Fibroblast of skin of right biceps (primary cell): ENCODE measurements around the gene POU3F2.

Experiments used
- DNase-seq: peaks from one replicate; pipeline ENCODE4 v3.0.0-alpha.2; 2013

The POU3F2 gene

DNA sequence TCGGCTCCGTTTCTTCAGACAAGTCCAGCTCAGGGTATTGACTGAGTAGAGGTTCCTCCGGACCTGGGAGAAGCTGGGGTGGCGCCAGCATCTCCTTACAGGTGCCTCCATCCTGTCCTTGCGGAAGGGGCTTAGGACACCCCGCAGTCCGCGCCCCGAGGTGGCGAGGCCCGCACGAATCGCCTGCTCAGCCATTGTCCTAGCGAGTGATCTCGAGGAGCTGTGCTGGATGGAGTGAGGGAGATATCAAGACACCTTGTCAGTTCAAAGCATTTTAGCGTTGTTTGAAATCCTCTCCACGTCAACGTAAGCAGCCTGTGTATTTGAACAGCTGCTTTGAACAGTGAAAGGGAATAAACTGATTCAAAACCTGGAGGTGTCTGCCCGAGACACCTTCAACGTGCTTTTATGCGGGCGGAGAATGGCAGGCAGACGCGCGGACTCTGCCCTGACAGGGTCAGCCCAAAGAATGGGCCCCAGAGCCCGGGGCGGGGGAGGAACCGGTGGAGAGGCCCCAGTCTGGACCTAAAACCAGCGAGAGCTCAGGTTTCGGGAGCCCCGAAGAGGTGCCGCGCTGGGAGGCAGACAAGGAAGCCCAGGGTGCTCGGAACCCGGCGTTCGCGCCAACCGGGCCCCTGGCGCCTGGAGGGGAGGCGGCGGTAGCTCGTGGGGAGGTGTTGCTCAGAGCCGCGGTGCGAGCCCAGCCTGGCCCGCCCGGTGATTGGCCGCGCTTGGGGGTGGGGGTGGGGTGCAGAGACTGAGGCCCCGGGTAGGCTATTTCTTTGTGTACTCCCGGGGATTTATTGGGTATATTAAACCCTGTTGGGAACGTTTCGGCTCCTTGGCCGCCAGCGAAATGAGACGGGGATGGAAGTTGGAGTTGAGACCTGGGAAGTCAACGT is 3.1 kb upstream of the POU3F2 start:
- DNase-seq = no peak

DNA sequence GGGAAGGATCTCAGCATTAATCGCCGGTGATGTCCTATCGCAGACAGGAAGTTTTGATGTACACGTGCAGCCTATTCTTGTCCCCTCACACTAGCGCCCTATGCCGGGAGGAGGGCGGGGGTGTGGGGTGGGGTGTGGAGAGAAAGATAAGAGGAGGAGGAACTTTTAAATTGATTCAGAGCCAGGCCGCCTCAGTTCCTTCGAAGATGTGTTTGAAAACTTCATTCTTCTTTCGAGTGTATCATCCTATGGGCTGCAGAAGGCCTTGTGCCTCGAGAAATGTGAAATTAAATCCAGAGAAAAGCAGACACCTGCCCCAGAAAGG is 2.5 kb upstream of the POU3F2 start:
- DNase-seq = no peak

DNA sequence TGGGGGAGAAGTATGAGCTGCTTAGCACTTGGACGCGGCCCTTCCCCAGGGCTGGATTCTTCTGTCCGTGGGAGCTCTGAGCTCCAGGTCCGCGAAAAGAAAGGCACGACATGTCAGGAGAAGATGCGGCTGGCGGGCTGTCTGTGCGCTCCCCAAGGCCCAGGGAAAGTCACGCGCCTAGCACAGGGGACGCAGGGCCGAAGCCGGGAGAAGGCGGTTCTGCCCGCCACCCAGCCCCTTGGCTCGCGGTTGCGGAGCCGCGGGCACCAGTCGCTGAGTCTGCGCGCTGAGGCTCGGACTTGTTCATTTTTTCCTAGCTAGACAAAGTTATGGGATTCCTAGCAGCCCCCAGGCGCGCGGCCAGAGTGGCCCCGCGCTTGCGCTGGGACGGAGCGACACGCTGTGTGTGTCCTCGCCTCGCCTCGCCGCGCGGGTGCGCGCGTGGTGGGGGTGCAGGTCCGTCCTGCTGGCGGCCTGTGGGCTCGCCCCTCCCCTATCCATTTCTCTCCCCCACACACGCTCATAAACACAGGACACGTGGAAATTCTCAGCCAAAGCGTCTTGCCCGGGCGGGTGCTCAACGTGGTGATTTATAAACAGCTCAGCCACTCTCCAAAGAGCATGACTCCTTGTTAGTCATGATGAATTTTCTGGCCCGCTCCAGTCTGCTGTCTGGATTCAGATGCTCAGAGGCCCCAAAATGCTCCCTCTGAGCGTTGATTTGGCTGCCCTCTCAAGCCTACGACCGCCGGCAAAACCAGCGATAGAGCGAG is 1.9 kb upstream of the POU3F2 start:
- peak; percentile 78 for DNase-seq

DNA sequence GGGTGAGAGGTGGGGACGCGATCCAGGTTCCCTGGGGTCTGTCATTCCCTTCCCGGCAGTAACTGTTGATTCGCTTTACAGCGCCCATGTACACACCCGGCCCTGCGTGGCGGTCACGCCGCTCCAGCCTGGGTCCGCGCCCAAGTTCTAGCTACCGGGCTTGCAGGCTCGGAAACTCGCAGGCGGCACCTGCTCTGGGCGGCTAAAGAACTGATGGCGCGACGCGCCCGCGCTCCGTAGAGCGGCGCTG is 1.4 kb upstream of the POU3F2 start:
- peak; percentile 40 for DNase-seq

DNA sequence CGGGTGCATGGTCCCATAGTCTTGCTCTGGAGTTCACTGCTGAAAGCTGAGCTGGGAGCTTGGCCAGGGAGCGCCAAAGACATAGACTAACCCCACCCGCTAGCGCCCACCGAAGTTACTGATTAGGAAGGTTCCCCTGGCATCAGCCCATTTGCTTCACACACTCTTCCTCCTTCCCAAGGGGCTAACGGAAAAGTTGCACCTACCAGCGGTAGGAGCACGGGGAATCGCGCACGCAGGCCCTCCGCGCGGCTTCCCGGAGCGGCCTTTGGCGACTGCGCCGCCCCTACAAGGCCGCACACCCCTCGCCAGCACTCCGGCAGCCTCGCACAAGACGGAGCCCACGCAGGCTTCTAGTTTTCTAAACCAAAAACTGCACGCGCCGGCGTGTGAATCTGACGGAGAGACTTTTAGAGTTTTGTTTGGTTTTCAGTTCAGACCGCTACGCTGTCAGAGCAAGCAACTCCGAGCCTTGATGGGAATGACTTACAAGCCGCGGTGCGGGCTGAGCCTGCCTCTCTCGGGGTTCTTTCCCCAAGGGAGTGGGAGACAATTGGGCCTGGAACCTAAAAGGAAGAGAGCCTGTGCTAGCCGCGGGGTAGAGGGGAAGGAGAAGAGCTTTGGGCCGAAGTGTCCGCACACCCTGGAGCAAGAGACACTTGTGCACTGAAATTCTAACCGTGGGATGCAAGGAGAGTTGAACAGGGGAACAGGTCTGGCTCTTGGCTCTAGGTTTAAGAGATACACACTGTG is 891 bp upstream of the POU3F2 start:
- peak; percentile 26 for DNase-seq

DNA sequence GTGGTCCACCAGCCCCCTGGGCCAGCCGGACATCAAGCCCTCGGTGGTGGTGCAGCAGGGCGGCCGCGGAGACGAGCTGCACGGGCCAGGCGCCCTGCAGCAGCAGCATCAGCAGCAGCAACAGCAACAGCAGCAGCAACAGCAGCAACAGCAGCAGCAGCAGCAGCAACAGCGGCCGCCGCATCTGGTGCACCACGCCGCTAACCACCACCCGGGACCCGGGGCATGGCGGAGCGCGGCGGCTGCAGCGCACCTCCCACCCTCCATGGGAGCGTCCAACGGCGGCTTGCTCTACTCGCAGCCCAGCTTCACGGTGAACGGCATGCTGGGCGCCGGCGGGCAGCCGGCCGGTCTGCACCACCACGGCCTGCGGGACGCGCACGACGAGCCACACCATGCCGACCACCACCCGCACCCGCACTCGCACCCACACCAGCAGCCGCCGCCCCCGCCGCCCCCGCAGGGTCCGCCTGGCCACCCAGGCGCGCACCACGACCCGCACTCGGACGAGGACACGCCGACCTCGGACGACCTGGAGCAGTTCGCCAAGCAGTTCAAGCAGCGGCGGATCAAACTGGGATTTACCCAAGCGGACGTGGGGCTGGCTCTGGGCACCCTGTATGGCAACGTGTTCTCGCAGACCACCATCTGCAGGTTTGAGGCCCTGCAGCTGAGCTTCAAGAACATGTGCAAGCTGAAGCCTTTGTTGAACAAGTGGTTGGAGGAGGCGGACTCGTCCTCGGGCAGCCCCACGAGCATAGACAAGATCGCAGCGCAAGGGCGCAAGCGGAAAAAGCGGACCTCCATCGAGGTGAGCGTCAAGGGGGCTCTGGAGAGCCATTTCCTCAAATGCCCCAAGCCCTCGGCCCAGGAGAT is 1.0 kb downstream of the POU3F2 start:
- no peak for DNase-seq

DNA sequence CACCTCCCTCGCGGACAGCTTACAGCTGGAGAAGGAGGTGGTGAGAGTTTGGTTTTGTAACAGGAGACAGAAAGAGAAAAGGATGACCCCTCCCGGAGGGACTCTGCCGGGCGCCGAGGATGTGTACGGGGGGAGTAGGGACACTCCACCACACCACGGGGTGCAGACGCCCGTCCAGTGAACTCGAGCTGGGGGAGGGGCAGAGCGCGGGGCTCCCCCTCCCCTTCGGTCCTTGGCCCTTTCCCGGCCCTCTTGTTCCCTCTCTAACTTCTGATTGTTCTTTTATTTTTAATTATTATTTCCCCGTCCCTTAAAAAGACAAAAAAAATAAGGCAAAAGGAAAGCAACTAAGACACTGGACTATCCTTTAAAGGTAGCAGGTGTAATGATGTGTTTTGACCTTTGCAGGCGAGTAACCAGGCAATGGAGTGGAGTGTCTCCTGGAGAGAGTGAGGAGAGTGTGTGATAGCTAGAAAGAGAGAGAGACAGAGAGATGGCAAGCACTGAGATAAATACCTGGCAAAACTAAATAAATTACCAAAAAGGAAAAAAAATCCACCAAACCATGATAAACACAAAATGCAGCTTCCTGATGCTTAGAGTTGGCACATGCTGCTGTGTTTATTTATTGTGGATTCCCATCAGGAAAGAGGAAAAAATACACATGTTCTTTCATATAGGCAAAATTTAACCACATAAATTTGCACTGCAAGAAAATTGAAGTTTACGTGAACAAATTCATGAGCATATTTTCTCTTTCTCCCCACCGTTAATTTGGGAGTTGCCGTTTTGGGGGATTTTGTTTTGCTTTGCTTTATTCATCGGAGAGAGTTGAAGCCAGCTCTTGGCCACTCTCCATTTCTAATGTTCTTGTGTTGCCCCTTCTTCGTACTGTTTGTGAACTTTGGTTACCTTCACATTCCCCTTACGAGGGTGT is 1.9 kb downstream of the POU3F2 start:
- DNase-seq = no peak

DNA sequence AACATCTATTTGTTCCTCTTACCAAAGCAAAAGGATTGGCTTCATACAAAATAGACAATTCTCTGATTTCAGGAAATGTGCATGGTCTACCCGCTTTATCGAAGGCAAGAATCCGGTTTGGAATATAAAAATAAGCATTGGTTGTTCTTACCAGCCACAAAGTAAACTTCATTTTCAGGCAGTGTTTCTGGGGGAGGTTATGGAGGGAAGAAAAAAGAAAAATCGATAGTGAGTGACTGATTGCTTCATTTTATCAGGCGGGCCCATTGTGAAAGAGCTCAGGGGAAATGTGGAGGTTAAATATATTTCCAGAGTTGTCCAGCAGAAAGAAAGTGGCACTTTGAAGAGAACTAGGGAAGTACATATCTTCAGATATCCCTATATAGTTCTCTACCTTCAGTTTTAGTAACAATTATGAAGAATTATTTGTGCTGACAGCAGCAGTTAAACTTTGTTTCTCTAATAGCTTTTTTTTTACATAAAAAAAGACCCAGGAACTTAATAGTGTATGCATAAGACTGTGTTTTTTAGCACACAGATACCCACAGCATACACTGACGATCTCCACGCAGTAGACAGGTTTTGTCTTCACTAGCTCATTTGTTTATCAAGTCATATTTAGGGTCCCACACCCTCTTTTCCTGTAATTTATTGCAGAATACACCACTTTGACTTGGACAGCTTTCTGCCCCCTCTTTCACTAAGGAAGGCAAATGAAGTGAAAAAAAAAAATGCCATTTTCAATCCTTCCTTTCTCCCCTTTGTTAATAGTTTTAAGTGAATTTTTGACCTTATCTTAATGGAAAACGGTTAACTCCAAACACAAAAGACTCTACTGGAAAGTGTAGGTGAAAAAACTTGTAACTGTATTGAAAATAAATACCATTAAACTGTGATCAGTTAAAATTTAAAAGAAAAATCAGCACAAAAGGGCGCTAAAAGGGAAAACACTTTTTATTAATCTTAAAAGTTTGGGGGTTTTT is 2.9 kb downstream of the POU3F2 start:
- no peak for DNase-seq

DNA sequence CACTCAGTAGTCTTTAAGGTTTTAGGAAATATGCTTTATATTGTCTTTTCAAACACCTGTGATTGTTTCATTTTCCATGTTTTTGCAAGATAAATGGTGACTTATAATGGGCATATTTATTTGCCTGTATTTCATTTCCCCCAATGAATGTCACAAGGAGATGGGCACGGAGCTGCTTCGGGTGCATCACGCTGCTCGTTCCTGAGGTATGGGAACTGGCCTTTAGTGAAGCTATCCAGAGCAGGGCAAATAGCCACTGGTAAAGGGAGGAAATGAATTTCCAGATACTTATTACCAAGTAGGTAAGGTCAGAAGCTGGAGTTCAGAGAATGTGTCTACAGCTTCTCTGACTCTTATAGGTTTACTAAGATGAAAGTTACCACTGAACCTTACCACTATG is 3.7 kb downstream of the POU3F2 start:
- DNase-seq = no peak

DNA sequence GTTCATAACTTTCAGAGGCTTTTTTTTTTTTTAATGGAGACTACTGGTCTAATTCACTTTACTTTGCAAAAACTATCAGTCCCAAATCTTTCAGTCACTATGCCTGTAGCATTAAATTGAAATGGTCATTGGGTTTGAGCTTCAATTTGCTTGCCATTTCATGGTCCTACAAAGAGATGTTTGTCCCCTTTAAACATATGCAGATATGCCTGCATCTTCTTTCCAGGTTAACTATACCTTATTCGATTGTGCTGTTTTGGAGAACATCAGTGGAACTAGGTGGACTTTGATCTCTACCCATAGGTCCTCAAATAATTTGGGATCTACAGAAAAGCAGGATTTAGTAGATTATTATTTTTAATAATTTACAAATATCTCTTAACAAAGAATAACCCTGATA is 4.6 kb downstream of the POU3F2 start:
- DNase-seq = no peak

DNA sequence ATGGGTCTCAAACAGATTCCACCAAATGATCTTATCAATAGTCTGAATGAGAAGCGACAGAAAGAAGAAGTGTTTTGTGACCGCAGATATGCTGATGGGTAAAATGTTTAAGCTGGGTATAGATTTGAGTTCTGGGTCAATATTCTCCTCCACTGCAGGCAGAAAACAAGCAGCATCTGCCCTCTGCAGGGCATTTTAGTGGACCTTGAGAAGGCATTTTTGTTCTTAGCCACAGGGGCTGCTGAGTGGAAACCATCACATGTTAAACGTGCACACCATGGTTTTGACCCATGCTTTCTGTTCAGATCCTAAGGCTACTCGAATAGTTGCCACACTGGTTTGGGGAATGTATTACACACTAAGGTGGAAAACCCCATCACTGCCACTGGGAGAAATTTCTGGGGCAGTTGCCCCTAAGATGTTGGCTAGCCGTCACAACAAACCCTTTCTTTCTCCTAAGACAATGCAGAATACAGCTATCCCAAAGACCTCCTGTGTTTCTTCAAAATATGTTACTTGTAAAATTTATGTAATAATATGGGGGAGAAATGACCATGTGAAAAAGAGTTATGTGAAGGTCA is 5.5 kb downstream of the POU3F2 start:
- DNase-seq = peak; percentile 39

DNA sequence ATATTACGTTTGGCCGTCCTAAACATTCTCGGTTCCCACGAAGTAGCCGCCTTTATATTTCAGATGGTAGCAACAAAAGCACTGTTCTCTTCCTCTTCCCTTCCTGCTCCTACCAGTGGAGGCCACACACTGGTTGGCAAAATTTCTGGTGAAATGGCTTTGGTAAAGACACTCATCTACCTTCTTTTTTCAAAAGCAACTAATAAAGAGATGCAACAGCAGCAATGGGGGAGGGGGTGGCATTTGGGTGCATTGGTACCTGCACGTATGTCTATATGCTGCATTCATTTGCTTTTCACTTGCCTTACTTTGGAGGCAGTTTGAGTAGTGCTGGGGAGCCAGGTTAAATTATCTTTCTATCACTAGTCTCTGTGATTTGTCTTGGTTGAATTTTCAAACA is 6.0 kb downstream of the POU3F2 start:
- DNase-seq = no peak

DNA sequence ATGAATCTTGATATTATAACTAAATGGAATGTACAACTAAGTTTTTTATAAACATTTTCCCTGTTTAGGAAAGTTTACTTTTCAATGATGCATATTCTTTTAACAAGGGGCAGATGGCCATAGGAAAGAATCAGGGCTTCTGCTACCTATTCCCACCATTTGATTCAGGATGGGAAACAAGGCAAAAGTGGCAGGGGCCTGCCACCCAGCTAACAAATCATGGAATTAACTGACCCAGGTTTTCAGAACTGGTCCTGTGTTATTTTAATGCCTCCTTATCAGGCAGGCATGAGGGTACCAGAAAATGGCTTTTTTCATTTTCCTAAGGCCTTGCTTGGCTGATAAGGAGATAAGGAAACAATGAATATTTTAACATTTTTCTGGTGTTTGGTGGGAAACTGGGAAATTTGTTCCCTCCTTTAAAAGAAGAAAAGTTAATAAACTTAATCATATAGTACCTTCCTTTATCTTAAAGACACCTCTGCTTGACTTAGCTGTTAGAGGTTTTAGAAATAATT is 6.7 kb downstream of the POU3F2 start:
- no peak for DNase-seq

DNA sequence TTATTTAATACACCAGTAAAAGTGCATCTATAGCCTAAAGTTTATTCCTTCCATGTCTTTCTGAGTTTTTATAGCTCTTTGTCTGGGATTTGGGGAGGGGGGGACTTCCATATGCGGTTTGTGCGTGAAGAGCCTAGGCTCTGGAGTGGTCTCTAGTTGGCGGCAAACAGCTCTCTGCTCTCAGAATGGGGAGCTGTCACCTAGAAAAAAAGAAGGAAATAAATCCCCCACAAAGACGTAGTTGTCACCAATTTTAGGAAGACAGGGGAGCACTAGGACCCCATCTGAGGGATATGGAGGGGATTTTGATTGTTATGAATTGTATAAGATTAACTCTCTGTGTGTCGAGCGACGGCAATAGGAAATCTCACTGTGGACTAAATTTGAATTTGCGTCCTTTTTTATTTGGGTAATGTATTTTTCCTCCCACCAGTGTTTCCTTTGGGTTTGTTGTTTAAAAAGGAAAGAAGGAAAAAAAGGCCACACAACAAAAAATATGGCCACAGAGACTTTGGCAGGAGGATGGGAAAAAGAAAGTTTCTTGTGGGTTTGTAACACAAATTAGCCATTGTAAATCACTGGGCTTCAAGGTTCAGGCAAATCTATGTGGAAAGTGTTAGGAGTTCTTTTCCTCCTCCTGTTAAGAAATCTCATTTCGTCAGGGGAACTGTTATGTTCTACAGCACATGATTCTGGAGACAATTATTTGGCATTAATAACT is 7.4 kb downstream of the POU3F2 start:
- no peak for DNase-seq

DNA sequence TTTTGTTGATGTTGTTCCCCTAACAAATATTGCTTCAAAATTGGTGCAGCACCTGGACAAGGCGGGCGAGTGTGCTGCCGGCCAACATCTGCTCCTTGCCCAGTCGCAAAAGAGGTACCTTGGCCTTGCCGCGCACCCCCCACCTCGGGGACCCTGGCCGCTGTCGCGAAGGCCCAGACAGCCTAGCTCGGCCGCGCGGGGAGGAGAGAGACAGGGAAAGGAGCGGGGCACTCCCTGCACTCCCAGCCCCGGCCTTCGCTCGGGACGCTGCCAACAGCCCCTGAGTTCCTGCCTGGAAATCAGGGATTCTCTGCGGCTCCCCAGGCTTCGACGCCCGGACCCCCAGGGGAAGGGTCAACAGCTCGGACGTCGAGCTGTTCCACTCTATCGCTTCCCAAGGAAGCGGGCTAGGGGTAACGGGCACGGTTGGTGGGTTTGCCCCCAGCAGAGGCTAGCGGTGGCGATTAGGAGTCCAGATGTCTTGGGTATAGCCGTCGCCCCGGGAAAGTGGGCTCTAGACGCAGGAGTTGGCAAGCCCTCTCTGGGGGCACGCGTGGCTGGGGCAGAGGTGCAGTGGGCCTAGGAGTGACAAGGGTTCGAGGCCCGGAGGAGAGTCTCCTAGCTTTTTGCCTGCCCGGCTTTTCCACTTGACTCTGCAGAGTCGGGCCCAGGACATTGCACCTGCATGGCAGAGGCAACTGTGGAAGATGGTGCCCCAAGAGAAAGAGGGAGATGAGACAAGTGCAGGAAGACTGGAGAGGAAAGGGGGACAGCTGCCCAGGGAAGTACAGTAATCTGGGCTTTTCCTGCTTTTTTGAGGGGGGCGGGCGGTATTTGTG is 8.2 kb downstream of the POU3F2 start:
- DNase-seq = no peak

DNA sequence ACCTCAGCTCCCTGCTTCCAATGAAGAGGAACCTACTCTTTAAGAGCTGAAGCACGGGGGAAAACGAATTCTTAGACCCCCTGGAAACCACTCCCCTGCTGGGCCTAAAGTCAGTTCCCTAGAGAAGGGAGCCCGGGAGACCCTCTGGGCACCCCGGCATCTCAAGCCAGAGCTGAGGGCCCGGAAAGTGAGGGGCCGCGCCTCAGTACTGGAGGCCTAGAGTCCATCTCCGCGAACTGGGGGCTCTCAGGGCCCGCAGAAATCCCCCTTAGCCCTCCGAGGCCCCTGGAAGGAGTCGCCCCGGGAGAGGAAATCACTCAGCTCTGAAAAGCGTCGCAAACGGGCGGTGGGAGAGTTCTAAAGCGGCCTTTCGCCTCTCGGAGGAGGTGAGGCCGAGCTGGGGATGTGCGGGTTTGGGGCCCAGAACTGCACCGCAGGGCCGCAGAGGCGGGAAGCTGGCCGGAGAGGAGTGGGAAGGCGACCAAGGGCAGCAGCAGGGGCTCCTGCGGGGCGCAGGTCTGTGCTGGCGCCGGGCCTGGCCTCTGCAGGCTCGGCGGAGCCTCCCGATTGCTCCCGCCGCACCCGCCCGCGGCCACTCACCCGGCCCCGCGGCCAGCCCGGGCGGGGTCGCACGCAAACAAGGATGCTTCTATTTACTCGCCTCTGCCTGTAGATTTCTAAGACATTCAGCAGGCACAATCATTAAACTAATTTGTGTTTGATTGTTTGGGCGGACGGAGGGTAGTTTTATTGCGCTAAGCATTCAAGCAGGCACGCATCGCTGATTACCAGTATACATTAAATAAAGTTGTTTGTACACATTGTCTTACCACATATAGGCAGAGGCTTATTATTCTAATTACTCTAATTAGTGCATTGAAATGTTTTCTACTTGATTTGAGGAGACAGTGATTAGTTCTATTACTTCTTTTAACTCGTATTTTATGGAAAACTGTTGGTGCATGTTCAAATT is 9.2 kb downstream of the POU3F2 start:
- no peak for DNase-seq
